ENCODE measurements around the gene PTRH1. TPM values are rescaled to one million over a fixed set of nuclear protein-coding genes. Genes with fewer than 3 reads are reported as not detected.

The PTRH1 gene
- total and polyA plus RNA-seq, 5 donors from 2014 or later: 9.3 to 36.5 (median 27.5) TPM

DNA sequence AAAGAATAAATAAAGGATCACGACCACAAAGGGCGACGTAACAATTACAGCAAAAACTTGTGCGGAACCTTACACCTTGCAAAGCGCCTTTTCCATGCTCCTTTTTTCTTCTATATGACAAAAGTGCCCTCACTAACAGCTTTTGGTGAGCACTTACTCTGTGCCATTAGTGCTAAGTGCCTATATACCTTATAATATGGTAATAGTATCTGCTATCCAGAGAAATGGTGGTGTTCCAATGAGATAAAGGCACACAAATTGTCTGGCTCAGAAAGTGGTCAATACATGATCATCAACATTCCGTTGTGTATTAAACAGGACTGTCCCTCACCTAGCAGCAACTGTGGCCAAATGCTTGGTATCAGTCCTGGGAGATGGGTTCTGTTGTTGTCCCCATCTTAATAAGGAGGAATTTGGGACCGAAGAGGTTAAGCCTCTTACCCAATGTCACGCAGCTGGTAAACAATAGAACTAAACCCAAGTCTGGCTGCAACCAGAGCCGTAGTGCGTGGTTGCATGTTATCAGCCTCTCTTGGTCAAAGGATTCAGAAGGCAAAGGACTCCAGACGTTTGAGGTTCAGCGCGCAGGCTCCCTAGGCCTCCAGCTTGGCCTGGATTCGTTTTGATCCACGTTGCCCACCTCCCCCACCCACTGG lies 20.2 kb upstream of the PTRH1 start:
- Mint-ChIP-seq H3K27ac (peak overlapping the region in 2 of 3 donors; percentile 89 to 98), H3K4me1 (peaks cover 3 to 18% (median 11%) of the 10 kb centered on the region in 4 donors), H3K9me3 (no peaks in the 10 kb centered on the region), H3K4me3 (peak overlapping the region; percentile 91 to 98 (median 96)), H3K27me3 (no peaks in the 10 kb centered on the region), H3K36me3 (peaks cover 13% of the 10 kb centered on the region)
- ATAC-seq (ENCODE audit: low read depth in 2 of 2): no peak
- Histone ChIP-seq H3K27me3 (ENCODE audit: control insufficient read depth, insufficient read depth, low read length) (no peaks in the 10 kb centered on the region), H3K4me1 (ENCODE audit: control insufficient read depth, insufficient read depth, low read length, poor library complexity, severe bottlenecking) (peaks cover 15% of the 10 kb centered on the region), H3K4me3 (ENCODE audit: low read depth, low read length) (peak overlapping the region; percentile 38), H3K9me3 (ENCODE audit: control insufficient read depth in 2 of 2, low read length in 2 of 2) (no peaks in the 10 kb centered on the region), H3K36me3 (ENCODE audit: control insufficient read depth, insufficient read depth, low read length) (peaks cover 29% of the 10 kb centered on the region), H3K27ac (ENCODE audit: insufficient read depth, low read length, poor library complexity, severe bottlenecking) (peak overlapping the region; percentile 93)
- no peak for DNase-seq

DNA sequence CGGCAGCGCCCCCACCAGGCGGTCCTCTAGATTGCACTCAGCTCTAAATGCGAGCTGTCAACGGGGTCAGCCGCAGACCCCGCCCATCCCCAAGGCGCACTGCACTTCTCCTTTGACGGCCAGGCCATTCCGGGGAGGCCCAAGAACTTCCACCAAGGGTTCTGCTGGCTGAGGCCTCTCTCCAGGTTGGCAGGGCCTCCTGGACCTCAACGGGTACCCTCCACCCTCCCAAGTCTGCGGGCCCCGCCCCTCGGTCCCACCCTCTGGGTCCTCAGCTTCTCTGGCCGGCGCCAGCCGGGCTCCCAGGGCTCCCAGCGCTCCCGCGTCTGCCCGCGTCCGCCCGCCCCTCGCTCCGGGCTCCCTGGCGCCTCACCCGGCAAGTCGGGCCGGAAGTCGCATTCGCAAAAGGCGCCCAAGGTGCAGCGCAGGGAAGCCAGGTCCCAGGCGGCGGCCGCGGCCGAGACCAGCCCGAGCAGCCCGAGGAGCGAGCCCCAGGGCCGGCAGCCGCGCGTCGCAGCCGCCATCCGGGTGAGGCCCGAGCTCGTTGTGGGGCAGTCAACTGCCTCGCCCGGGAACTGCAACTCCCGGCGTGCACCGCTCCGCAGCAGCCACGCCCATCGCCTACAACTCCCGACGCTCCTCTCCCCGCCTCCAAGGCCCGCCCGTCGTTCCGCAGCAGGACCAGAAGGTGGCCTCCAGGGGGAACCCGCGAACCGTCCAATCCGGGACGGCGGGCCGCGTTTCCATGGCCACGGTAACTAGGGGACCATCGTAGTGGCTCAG lies 19.5 kb upstream of the PTRH1 start, which contains the start of gene TOR2A:
TSS of gene TOR2A (minus strand) at position 548 of the 783 bp plus-strand sequence. CDS start at position 524, 24 bp downstream.
- H3K36me3 ChIP-seq (ENCODE audit: control insufficient read depth, insufficient read depth, low read length): peaks cover 21% of the 10 kb centered on the region
- H3K4me1 Mint-ChIP-seq: peaks cover 3 to 18% (median 11%) of the 10 kb centered on the region in 4 donors
- ATAC-seq (ENCODE audit: low read depth in 2 of 2): peak; percentile 91 to 94

DNA sequence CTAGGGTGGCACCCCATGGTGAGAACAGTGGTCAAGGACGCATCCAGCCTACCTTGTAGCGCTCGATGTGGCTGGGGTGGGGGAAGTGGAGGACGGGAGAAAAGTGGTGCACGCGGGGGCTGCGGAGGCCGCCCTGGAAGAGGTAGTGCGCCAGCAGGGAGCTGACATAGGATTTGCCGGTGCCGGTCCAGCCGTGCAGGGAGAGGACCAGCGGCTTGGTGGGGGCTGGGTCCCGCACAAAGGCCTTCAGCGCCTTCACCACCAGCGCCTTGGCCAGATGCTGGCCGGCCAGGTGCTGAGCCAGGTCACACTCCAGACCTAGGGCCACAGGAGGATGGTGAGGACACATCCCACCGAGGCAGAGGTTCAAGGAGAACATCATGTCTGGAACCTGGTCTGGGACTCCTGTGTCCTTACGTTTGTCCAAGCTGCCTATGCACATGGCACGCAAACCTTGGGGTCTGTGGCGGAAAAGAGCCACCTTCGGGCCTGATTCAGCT lies 18.8 kb upstream of the PTRH1 start:
- H3K27ac ChIP-seq (ENCODE audit: insufficient read depth, low read length, poor library complexity, severe bottlenecking): peak overlapping the region; percentile 93
- no peaks in the 10 kb centered on the region for H3K27me3 ChIP-seq (ENCODE audit: control insufficient read depth, insufficient read depth, low read length)
- H3K36me3 ChIP-seq (ENCODE audit: control insufficient read depth, insufficient read depth, low read length): peaks cover 15% of the 10 kb centered on the region
- H3K4me3 ChIP-seq (ENCODE audit: low read depth, low read length): peak overlapping the region; percentile 51
- H3K36me3 Mint-ChIP-seq: peaks cover 12% of the 10 kb centered on the region
- peak overlapping the region; percentile 89 to 96 (median 95) for H3K4me3 Mint-ChIP-seq
- H3K4me1 ChIP-seq (ENCODE audit: control insufficient read depth, insufficient read depth, low read length, poor library complexity, severe bottlenecking): peaks cover 15% of the 10 kb centered on the region
- H3K4me1 Mint-ChIP-seq: peaks cover 3 to 18% (median 11%) of the 10 kb centered on the region in 4 donors
- no peaks in the 10 kb centered on the region for H3K27me3 Mint-ChIP-seq
- no peak for DNase-seq
- H3K27ac Mint-ChIP-seq: peak overlapping the region; percentile 58 to 89 (median 80)
- H3K9me3 ChIP-seq (ENCODE audit: control insufficient read depth in 2 of 2, low read length in 2 of 2): no peaks in the 10 kb centered on the region
- H3K9me3 Mint-ChIP-seq: no peaks in the 10 kb centered on the region
- ATAC-seq (ENCODE audit: low read depth in 2 of 2): no peak

More for the DNA sequence above, 19.5 kb upstream of the PTRH1 start, which contains the start of gene TOR2A:
- Mint-ChIP-seq H3K36me3 (peaks cover 13% of the 10 kb centered on the region), H3K4me3 (peak within 1 kb of the TSS; percentile 94 to 98 (median 96)), H3K9me3 (no peaks in the 10 kb centered on the region), H3K27ac (peak within 1 kb of the TSS; percentile 80 to 98 (median 89)), H3K27me3 (no peaks in the 10 kb centered on the region)
- H3K9me3 ChIP-seq (ENCODE audit: control insufficient read depth in 2 of 2, low read length in 2 of 2): no peaks in the 10 kb centered on the region
- peak within 1 kb of the TSS; percentile 93 for H3K27ac ChIP-seq (ENCODE audit: insufficient read depth, low read length, poor library complexity, severe bottlenecking)
- H3K27me3 ChIP-seq (ENCODE audit: control insufficient read depth, insufficient read depth, low read length): no peaks in the 10 kb centered on the region
- peak within 1 kb of the TSS; percentile 51 for H3K4me3 ChIP-seq (ENCODE audit: low read depth, low read length)
- H3K4me1 ChIP-seq (ENCODE audit: control insufficient read depth, insufficient read depth, low read length, poor library complexity, severe bottlenecking): peaks cover 15% of the 10 kb centered on the region
- DNase-seq: peak; percentile 98 to 99 (median 99)

DNA sequence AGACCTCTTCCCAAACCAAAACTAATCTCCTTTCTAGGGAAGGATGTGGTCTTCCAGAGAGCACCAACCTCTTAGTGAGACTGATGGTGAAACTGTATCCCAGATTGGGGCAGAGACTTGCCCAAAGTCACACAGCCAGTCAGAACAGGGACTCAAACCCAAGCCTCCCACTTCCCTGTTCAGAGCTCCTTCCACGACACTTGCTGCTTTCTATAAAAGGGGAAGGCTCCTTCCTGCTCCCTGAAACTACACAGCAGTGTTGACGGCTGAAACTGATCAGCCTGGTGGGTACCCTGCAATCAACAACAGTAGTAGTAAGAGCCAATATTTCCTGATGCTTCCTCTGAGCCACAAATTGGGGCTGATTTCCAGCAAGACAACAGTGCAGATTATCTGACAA lies 18.2 kb upstream of the PTRH1 start:
- Histone ChIP-seq H3K4me1 (ENCODE audit: control insufficient read depth, insufficient read depth, low read length, poor library complexity, severe bottlenecking) (peaks cover 15% of the 10 kb centered on the region), H3K9me3 (ENCODE audit: control insufficient read depth in 2 of 2, low read length in 2 of 2) (no peaks in the 10 kb centered on the region), H3K4me3 (ENCODE audit: low read depth, low read length) (no peak overlapping the region), H3K36me3 (ENCODE audit: control insufficient read depth, insufficient read depth, low read length) (peaks cover 9% of the 10 kb centered on the region), H3K27me3 (ENCODE audit: control insufficient read depth, insufficient read depth, low read length) (no peaks in the 10 kb centered on the region), H3K27ac (ENCODE audit: insufficient read depth, low read length, poor library complexity, severe bottlenecking) (no peak overlapping the region)
- Mint-ChIP-seq H3K27ac (peak overlapping the region in 1 of 3 donors; percentile 76), H3K9me3 (no peaks in the 10 kb centered on the region), H3K36me3 (peaks cover 7% of the 10 kb centered on the region), H3K4me3 (peak overlapping the region; percentile 40 to 96 (median 84)), H3K4me1 (peaks cover 3 to 18% (median 11%) of the 10 kb centered on the region in 4 donors), H3K27me3 (no peaks in the 10 kb centered on the region)
- ATAC-seq (ENCODE audit: low read depth in 2 of 2) (no peak), DNase-seq (no peak)

DNA sequence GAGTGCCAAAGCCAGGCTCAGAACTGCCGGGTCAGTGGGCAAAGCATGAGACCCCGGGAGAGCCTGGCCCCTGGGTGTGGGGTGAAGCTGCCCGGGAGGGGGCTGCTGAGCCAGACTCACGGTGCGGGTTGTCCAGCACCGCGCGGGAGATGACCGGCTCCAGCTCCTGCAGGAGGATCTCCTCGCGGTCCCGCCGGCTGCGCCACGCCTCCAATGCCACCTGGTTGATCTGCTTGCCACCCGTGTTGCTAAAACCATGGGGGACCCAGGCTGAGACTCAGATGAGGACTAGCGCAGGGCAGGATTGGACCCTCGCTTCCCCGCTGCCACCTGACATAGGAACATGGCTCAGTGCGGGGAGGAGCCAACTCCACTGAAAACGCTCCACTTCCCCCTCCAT lies 17.0 kb upstream of the PTRH1 start:
- no peaks in the 10 kb centered on the region for H3K27me3 ChIP-seq (ENCODE audit: control insufficient read depth, insufficient read depth, low read length)
- H3K4me1 Mint-ChIP-seq: peaks cover 3 to 18% (median 8%) of the 10 kb centered on the region in 4 donors
- no peaks in the 10 kb centered on the region for H3K36me3 Mint-ChIP-seq
- no peak for ATAC-seq (ENCODE audit: low read depth in 2 of 2)
- H3K27me3 Mint-ChIP-seq: no peaks in the 10 kb centered on the region
- H3K27ac Mint-ChIP-seq: no peak overlapping the region
- no peak overlapping the region for H3K27ac ChIP-seq (ENCODE audit: insufficient read depth, low read length, poor library complexity, severe bottlenecking)
- peaks cover 2% of the 10 kb centered on the region for H3K36me3 ChIP-seq (ENCODE audit: control insufficient read depth, insufficient read depth, low read length)
- H3K9me3 ChIP-seq (ENCODE audit: control insufficient read depth in 2 of 2, low read length in 2 of 2): no peaks in the 10 kb centered on the region
- no peak for DNase-seq
- no peak overlapping the region for H3K4me3 ChIP-seq (ENCODE audit: low read depth, low read length)
- peaks cover 15% of the 10 kb centered on the region for H3K4me1 ChIP-seq (ENCODE audit: control insufficient read depth, insufficient read depth, low read length, poor library complexity, severe bottlenecking)
- no peaks in the 10 kb centered on the region for H3K9me3 Mint-ChIP-seq
- H3K4me3 Mint-ChIP-seq: peak overlapping the region in 1 of 4 donors; percentile 41

DNA sequence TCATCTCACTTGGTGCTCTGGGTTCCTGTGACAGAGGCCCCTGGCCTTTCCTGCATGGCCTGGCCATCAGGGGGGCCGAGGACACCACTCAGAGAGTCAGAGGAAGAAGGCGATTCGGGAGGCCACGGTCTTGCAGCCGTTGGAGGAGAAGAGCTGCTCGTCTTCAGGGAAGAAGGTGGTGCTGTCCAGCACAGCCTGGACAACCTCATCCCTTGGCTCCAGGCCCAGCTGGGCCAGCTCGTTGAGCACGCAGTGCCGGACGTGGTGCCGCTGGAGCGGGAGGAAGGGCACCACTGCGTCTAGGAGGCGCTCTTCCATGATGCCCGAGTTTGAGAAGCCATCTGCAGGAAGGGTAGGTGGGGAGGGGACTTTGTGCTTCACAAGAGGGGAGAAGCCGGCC lies 16.5 kb upstream of the PTRH1 start:
- no peak for DNase-seq
- Histone ChIP-seq H3K27ac (ENCODE audit: insufficient read depth, low read length, poor library complexity, severe bottlenecking) (no peak overlapping the region), H3K9me3 (ENCODE audit: control insufficient read depth in 2 of 2, low read length in 2 of 2) (no peaks in the 10 kb centered on the region), H3K4me3 (ENCODE audit: low read depth, low read length) (no peak overlapping the region), H3K36me3 (ENCODE audit: control insufficient read depth, insufficient read depth, low read length) (peaks cover 2% of the 10 kb centered on the region), H3K27me3 (ENCODE audit: control insufficient read depth, insufficient read depth, low read length) (no peaks in the 10 kb centered on the region), H3K4me1 (ENCODE audit: control insufficient read depth, insufficient read depth, low read length, poor library complexity, severe bottlenecking) (peaks cover 15% of the 10 kb centered on the region)
- ATAC-seq (ENCODE audit: low read depth in 2 of 2): no peak
- H3K27ac Mint-ChIP-seq: peak overlapping the region in 1 of 3 donors; percentile 81
- H3K4me3 Mint-ChIP-seq: no peak overlapping the region
- no peaks in the 10 kb centered on the region for H3K27me3 Mint-ChIP-seq
- H3K4me1 Mint-ChIP-seq: peaks cover 3 to 18% (median 8%) of the 10 kb centered on the region in 4 donors
- no peaks in the 10 kb centered on the region for H3K36me3 Mint-ChIP-seq
- H3K9me3 Mint-ChIP-seq: no peaks in the 10 kb centered on the region

DNA sequence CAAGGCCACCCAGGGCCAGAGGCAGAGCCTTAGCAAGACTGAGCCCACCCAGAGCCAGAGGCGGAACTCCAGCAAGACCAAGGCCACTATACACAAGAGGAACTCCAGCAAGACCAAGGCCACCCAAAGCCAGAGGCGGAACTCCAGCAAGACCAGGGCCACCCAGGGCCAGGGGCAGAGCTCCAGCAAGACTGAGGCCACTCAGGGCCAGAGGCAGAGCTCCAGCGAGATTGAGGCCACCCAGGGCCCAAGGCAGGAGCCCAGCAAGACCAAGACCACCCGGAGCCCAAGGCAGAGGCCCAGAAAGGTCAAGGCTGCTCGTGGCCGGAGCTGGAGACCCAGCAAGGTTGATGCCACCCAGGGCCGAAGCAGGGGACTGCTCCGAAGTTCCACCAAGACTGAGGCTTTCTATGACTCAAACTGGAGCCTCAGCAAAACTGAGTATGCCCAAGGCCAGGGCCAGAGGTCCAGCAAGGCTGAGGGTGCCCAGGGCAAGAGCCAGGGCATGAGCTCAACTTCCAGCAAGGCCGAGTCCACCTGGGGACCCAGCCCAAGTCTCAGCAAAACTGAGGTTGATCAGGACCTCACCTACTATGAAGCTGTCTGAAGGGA lies 15.4 kb upstream of the PTRH1 start:
- no peak overlapping the region for H3K27ac ChIP-seq (ENCODE audit: insufficient read depth, low read length, poor library complexity, severe bottlenecking)
- H3K9me3 ChIP-seq (ENCODE audit: control insufficient read depth in 2 of 2, low read length in 2 of 2): no peaks in the 10 kb centered on the region
- Mint-ChIP-seq H3K4me1 (peaks cover 3 to 18% (median 8%) of the 10 kb centered on the region in 4 donors), H3K27me3 (no peaks in the 10 kb centered on the region), H3K27ac (no peak overlapping the region), H3K9me3 (no peaks in the 10 kb centered on the region), H3K4me3 (no peak overlapping the region), H3K36me3 (no peaks in the 10 kb centered on the region)
- H3K36me3 ChIP-seq (ENCODE audit: control insufficient read depth, insufficient read depth, low read length): peaks cover 2% of the 10 kb centered on the region
- ATAC-seq (ENCODE audit: low read depth in 2 of 2) (no peak), DNase-seq (no peak)
- peaks cover 15% of the 10 kb centered on the region for H3K4me1 ChIP-seq (ENCODE audit: control insufficient read depth, insufficient read depth, low read length, poor library complexity, severe bottlenecking)
- no peak overlapping the region for H3K4me3 ChIP-seq (ENCODE audit: low read depth, low read length)
- H3K27me3 ChIP-seq (ENCODE audit: control insufficient read depth, insufficient read depth, low read length): no peaks in the 10 kb centered on the region
